Keratinocyte (primary cell): Measurements from ENCODE around the gene PLEKHH2. TPM values are rescaled to one million over a fixed set of nuclear protein-coding genes. Genes with fewer than 3 reads are reported as not detected.

Experiments used
- DNase-seq: peaks from one replicate; pipeline ENCODE4 v3.0.0-alpha.2; 2011; ENCODE audit warnings: low read depth, missing footprints, low spot score
- FAIRE-seq: peaks from 2 replicates; lab custom pipeline; 2011; peaks lifted over from hg19 to GRCh38; lab: Jason Lieb, UNC
- H2AFZ ChIP-seq: 2 replicates; pipeline ENCODE4 v1.6.0; 2012; ENCODE audit warnings: low read length, control low read depth, inconsistent platforms; ENCODE audit not compliant: control insufficient read depth
- H3K27ac ChIP-seq: 2 replicates; pipeline ENCODE4 v1.5.1; 2011; ENCODE audit warnings: low read length; ENCODE audit not compliant: control insufficient read depth, insufficient read depth
- H3K27me3 ChIP-seq: 3 replicates; pipeline ENCODE4 v1.6.0; 2011; ENCODE audit warnings: low read length; ENCODE audit not compliant: control insufficient read depth, insufficient read depth; ENCODE audit errors: extremely low read depth
- H3K36me3 ChIP-seq, 2 experiments: 2 replicates in 1 of 2; 3 replicates in 1 of 2; pipeline ENCODE4 v1.5.1; 2011; ENCODE audit warnings: low read length in 2 of 2, mild to moderate bottlenecking in 1 of 2; ENCODE audit not compliant: control insufficient read depth in 2 of 2, insufficient read depth in 2 of 2; ENCODE audit errors: extremely low read depth in 1 of 2
- H3K4me1 ChIP-seq: 3 replicates; pipeline ENCODE4 v1.5.1; 2011; ENCODE audit warnings: low read length; ENCODE audit not compliant: control insufficient read depth, insufficient read depth; ENCODE audit errors: extremely low read depth
- H3K4me2 ChIP-seq: 3 replicates; pipeline ENCODE4 v1.6.0; 2011; ENCODE audit warnings: low read depth, low read length; ENCODE audit not compliant: control insufficient read depth, insufficient read depth; ENCODE audit errors: extremely low read depth
- H3K4me3 ChIP-seq, 3 experiments: fragments of 200-600 bp in 1 of 3; sonication (generic) in 1 of 3; 2 replicates in 2 of 3; 3 replicates in 1 of 3; pipeline ENCODE4 v1.5.1; 2011 to 2016; ENCODE audit warnings: low read length in 3 of 3, mild to moderate bottlenecking in 3 of 3, control low read depth in 2 of 3, inconsistent platforms in 1 of 3, low read depth in 1 of 3, mixed read lengths in 1 of 3, mixed run types in 1 of 3, moderate library complexity in 1 of 3; ENCODE audit not compliant: control insufficient read depth in 2 of 3, insufficient read depth in 2 of 3; ENCODE audit errors: extremely low read depth in 1 of 3
- H3K79me2 ChIP-seq: 2 replicates; pipeline ENCODE4 v1.6.0; 2012; ENCODE audit warnings: low read length; ENCODE audit not compliant: control insufficient read depth, insufficient read depth
- H3K9ac ChIP-seq: 3 replicates; pipeline ENCODE4 v1.6.0; 2011; ENCODE audit warnings: low read length; ENCODE audit not compliant: control insufficient read depth, insufficient read depth; ENCODE audit errors: extremely low read depth
- H3K9me1 ChIP-seq: 3 replicates; pipeline ENCODE4 v1.6.0; 2011; ENCODE audit warnings: low read length; ENCODE audit not compliant: control insufficient read depth, insufficient read depth; ENCODE audit errors: extremely low read depth
- H3K9me3 ChIP-seq: 2 replicates; pipeline ENCODE4 v1.5.1; 2012; ENCODE audit warnings: low read depth, low read length; ENCODE audit not compliant: control insufficient read depth
- H4K20me1 ChIP-seq: 3 replicates; pipeline ENCODE4 v1.6.0; 2011; ENCODE audit warnings: low read length; ENCODE audit not compliant: control insufficient read depth, insufficient read depth; ENCODE audit errors: extremely low read depth
- CTCF ChIP-seq, 3 experiments: IDR thresholded peaks in 1 of 3; conservative IDR thresholded peaks in 1 of 3; optimal IDR thresholded peaks in 1 of 3; 2 replicates in 2 of 3; 3 replicates in 1 of 3; pipeline versions ENCODE3 to v1.5.1; 2011; ENCODE audit warnings: low read length in 3 of 3, mild to moderate bottlenecking in 3 of 3, moderate library complexity in 2 of 3, control low read depth in 1 of 3, inconsistent platforms in 1 of 3; ENCODE audit not compliant: insufficient read depth in 2 of 3; ENCODE audit errors: extremely low read depth in 1 of 3
- EZH2 ChIP-seq: IDR thresholded peaks from one replicate; pipeline ENCODE4 v1.6.1; 2012; ENCODE audit warnings: inconsistent platforms, mild to moderate bottlenecking, low read length, moderate library complexity
- dilution Hi-C: fragments of 300-500 bp; cut with MboI; formaldehyde crosslinking; loops from one replicate; pipeline ENCODE4 v1.7.0; 2020; ENCODE audit warnings: low sequenced_read_pairs; ENCODE audit not compliant: extremely low pct_ligation_motif_present
- polyA plus RNA-seq, 5 experiments: library from polyadenylated mRNA; depleted of rRNA in 3 of 5; stranded (reverse) in 3 of 5; stranded (forward) in 1 of 5; unstranded in 1 of 5; fragments of >200 nt; gene quantifications; 1 replicate in 1 of 5; 2 replicates in 3 of 5; 3 replicates in 1 of 5; pipeline versions ENCODE4 v1.2.1 to v1.2.3, GENCODE V29; 2011 to 2012; ENCODE audit warnings: missing spikeins in 2 of 5, low read depth in 1 of 5, low replicate concordance in 1 of 5

The PLEKHH2 gene
- polyA plus RNA-seq, 1 donor (not counting 4 experiments of a cell fraction or from before 2014, with no cell fraction given) = 1.3 TPM

GRCh38 chr2:43710866-43711265 lies 73.8 kb downstream of the PLEKHH2 start:
- Histone ChIP-seq H3K4me3 (no peak overlapping the region), H3K27ac (no peak overlapping the region), H2AFZ (no peak overlapping the region), H3K36me3 (no peaks in the 10 kb centered on the region), H3K27me3 (no peaks in the 10 kb centered on the region), H3K9ac (no peak overlapping the region), H3K9me3 (no peaks in the 10 kb centered on the region), H3K9me1 (no peaks in the 10 kb centered on the region), H4K20me1 (no peaks in the 10 kb centered on the region), H3K4me2 (no peak overlapping the region), H3K79me2 (no peaks in the 10 kb centered on the region), H3K4me1 (peaks cover 10% of the 10 kb centered on the region)
- TF ChIP-seq EZH2 (no peak), CTCF (optimal IDR thresholded peaks at IDR 0.05 in 1 of 3, IDR thresholded peaks at IDR 0.05 in 1 of 3, conservative IDR thresholded peaks at IDR 0.05 in 1 of 3; ENCODE audit: extremely low read depth in 1 of 3, insufficient read depth in 2 of 3, low read length in 3 of 3) (no peak)
- FAIRE-seq (no peak), DNase-seq (no peak)
- dilution Hi-C loops = no loop called here

- H3K4me1 ChIP-seq = peaks cover 5% of the 10 kb centered on the region
- H4K20me1 ChIP-seq = no peaks in the 10 kb centered on the region
- no peaks in the 10 kb centered on the region for H3K79me2 ChIP-seq
- no peaks in the 10 kb centered on the region for H3K9me3 ChIP-seq
- DNase-seq = no peak
- dilution Hi-C loops = no loop called here
- no peaks in the 10 kb centered on the region for H3K36me3 ChIP-seq
- no peak overlapping the region for H3K4me3 ChIP-seq
- H3K4me2 ChIP-seq = no peak overlapping the region
- TF ChIP-seq CTCF (optimal IDR thresholded peaks at IDR 0.05 in 1 of 3, IDR thresholded peaks at IDR 0.05 in 1 of 3, conservative IDR thresholded peaks at IDR 0.05 in 1 of 3; ENCODE audit: extremely low read depth in 1 of 3, insufficient read depth in 2 of 3, low read length in 3 of 3) (no peak), EZH2 (no peak)
- no peak overlapping the region for H3K27ac ChIP-seq
- H3K9me1 ChIP-seq = no peaks in the 10 kb centered on the region
- H2AFZ ChIP-seq = no peak overlapping the region
- H3K9ac ChIP-seq = no peak overlapping the region
- no peaks in the 10 kb centered on the region for H3K27me3 ChIP-seq
- no peak for FAIRE-seq
These were observed 77.1 kb downstream of the PLEKHH2 start for GRCh38 chr2:43714164-43714563.
